H1 (cell line): ENCODE results near the gene NFKBIZ. TPM values are rescaled to one million over a fixed set of nuclear protein-coding genes. Genes with fewer than 3 reads are reported as not detected.
A peak's percentile ranks its signal among the peaks of the same experiment; 100 is the strongest.

Source experiments
- CTCF ChIA-PET: fragments of 300-600 bp; sonication (Branson Sonifier 250); formaldehyde crosslinking; loops from one replicate; lab custom pipeline; 2021; ENCODE audit not compliant: partially characterized antibody; lab: Charles Lee
- POLR2A ChIA-PET: fragments of 300-600 bp; sonication (Branson Sonifier 250); formaldehyde crosslinking; loops from one replicate; lab custom pipeline; 2021; ENCODE audit warnings: inconsistent platforms; ENCODE audit not compliant: partially characterized antibody; lab: Charles Lee
- DNase-seq, 2 experiments: peaks; one replicate each; pipeline versions ENCODE4 v3.0.0 to v3.0.0-alpha.2; 2010 to 2022; ENCODE audit warnings: low spot score in 2 of 2, low read depth in 1 of 2, mixed read lengths in 1 of 2
- FAIRE-seq: peaks from 2 replicates; lab custom pipeline; 2011; peaks lifted over from hg19 to GRCh38; lab: Jason Lieb, UNC
- H2AFZ ChIP-seq: 2 replicates; pipeline ENCODE4 v1.8.1; 2012; ENCODE audit warnings: low read length, inconsistent platforms
- H2AK5ac ChIP-seq: 2 replicates; pipeline ENCODE4 v1.6.1; 2013; ENCODE audit warnings: low read depth, low read length
- H2BK120ac ChIP-seq: replicated peaks from 2 replicates; pipeline ENCODE3; 2013; ENCODE audit warnings: low read depth, low read length, inconsistent platforms
- H2BK12ac ChIP-seq: 2 replicates; pipeline ENCODE4 v1.6.1; 2013; ENCODE audit warnings: low read depth, low read length
- H2BK15ac ChIP-seq: 2 replicates; pipeline ENCODE4 v1.6.1; 2013; ENCODE audit warnings: low read length
- H2BK20ac ChIP-seq: 2 replicates; pipeline ENCODE4 v1.6.1; 2013; ENCODE audit warnings: low read length
- H2BK5ac ChIP-seq: 2 replicates; pipeline ENCODE4 v1.6.1; 2013; ENCODE audit warnings: low read depth, low read length
- H3K14ac ChIP-seq: 2 replicates; pipeline ENCODE4 v1.6.1; 2013; ENCODE audit warnings: inconsistent platforms; ENCODE audit not compliant: insufficient read length
- H3K18ac ChIP-seq: 2 replicates; pipeline ENCODE4 v1.6.1; 2013; ENCODE audit warnings: low read length; ENCODE audit errors: extremely low read depth
- H3K23ac ChIP-seq: 2 replicates; pipeline ENCODE4 v1.6.1; 2013; ENCODE audit warnings: inconsistent platforms; ENCODE audit not compliant: insufficient read length
- H3K23me2 ChIP-seq: 2 replicates; pipeline ENCODE4 v1.6.1; 2013; ENCODE audit warnings: low read depth, low read length
- H3K27ac ChIP-seq: 2 replicates; pipeline ENCODE4 v1.6.1; 2011; ENCODE audit warnings: low read depth, low read length, inconsistent platforms
- H3K27me3 ChIP-seq, 4 experiments: replicated peaks in 1 of 4; 1 replicate in 1 of 4; 2 replicates in 3 of 4; pipeline versions ENCODE4 v1.6.1 to v1.8.1; 2011 to 2013; ENCODE audit warnings: low read length in 3 of 4, mild to moderate bottlenecking in 3 of 4, inconsistent platforms in 2 of 4, mixed read lengths in 2 of 4, moderate library complexity in 1 of 4; ENCODE audit not compliant: control insufficient read depth in 3 of 4, insufficient read depth in 3 of 4; ENCODE audit errors: extremely low read depth in 1 of 4
- H3K36me3 ChIP-seq, 4 experiments: 2 replicates each; pipeline versions ENCODE4 v1.6.1 to v1.8.1; 2011 to 2013; ENCODE audit warnings: mild to moderate bottlenecking in 4 of 4, low read length in 3 of 4, moderate library complexity in 2 of 4, control low read depth in 1 of 4, inconsistent platforms in 1 of 4; ENCODE audit not compliant: insufficient read depth in 4 of 4, control insufficient read depth in 2 of 4
- H3K4ac ChIP-seq: replicated peaks from 2 replicates; pipeline ENCODE3; 2013; ENCODE audit warnings: low read length, low read depth, mixed read lengths, inconsistent platforms; ENCODE audit not compliant: insufficient read length
- H3K4me1 ChIP-seq, 4 experiments: replicated peaks in 1 of 4; 1 replicate in 1 of 4; 2 replicates in 3 of 4; pipeline versions ENCODE4 v1.6.1 to v1.8.1; 2011 to 2013; ENCODE audit warnings: low read length in 3 of 4, inconsistent platforms in 2 of 4, mixed read lengths in 1 of 4; ENCODE audit not compliant: insufficient read depth in 4 of 4, control insufficient read depth in 3 of 4
- H3K4me2 ChIP-seq, 2 experiments: 2 replicates each; pipeline versions ENCODE4 v1.6.1 to v1.8.1; 2011 to 2013; ENCODE audit warnings: low read depth in 2 of 2, low read length in 2 of 2, control low read depth in 1 of 2, inconsistent platforms in 1 of 2, mild to moderate bottlenecking in 1 of 2; ENCODE audit not compliant: insufficient read depth in 1 of 2
- H3K4me3 ChIP-seq, 4 experiments: fragments of 200-600, 300-600 bp in 1 of 4; sonication (generic), shearing (Covaris generic), sonication (Bioruptor Twin) in 1 of 4; 2 replicates each; pipeline versions ENCODE4 v1.5.1 to v1.8.1; 2011 to 2016; ENCODE audit warnings: low read length in 4 of 4, low read depth in 3 of 4, control low read depth in 2 of 4, inconsistent platforms in 2 of 4, mild to moderate bottlenecking in 2 of 4, mixed read lengths in 1 of 4, moderate library complexity in 1 of 4; ENCODE audit not compliant: insufficient read depth in 2 of 4; ENCODE audit errors: extremely low read depth in 1 of 4
- H3K56ac ChIP-seq: replicated peaks from 2 replicates; pipeline ENCODE3; 2013; ENCODE audit warnings: low read depth, mild to moderate bottlenecking, mixed read lengths, low read length, inconsistent platforms; ENCODE audit not compliant: insufficient read length
- H3K79me1 ChIP-seq: 2 replicates; pipeline ENCODE4 v1.6.1; 2013; ENCODE audit warnings: low read depth, low read length, control low read depth
- H3K79me2 ChIP-seq, 2 experiments: 2 replicates each; pipeline versions ENCODE4 v1.6.1 to v1.8.1; 2012 to 2013; ENCODE audit warnings: low read length in 2 of 2, mild to moderate bottlenecking in 2 of 2, inconsistent platforms in 1 of 2; ENCODE audit not compliant: insufficient read depth in 2 of 2, control insufficient read depth in 1 of 2
- H3K9ac ChIP-seq, 4 experiments: replicated peaks in 1 of 4; 1 replicate in 1 of 4; 2 replicates in 3 of 4; pipeline versions ENCODE4 v1.6.1 to v1.8.1; 2011 to 2013; ENCODE audit warnings: low read depth in 3 of 4, low read length in 3 of 4, control low read depth in 2 of 4, mild to moderate bottlenecking in 2 of 4, moderate library complexity in 2 of 4, inconsistent platforms in 1 of 4; ENCODE audit errors: extremely low read depth in 1 of 4
- H3K9me3 ChIP-seq, 2 experiments: 2 replicates each; pipeline versions ENCODE4 v1.6.1 to v1.8.1; 2012 to 2013; ENCODE audit warnings: mild to moderate bottlenecking in 2 of 2, moderate library complexity in 2 of 2, control low read depth in 1 of 2, inconsistent platforms in 1 of 2, low read depth in 1 of 2, low read length in 1 of 2, mixed read lengths in 1 of 2; ENCODE audit not compliant: insufficient read depth in 2 of 2
- H4K20me1 ChIP-seq, 2 experiments: replicated peaks in 1 of 2; 2 replicates each; pipeline versions ENCODE3 to v1.8.1; 2011 to 2013; ENCODE audit warnings: inconsistent platforms in 2 of 2, low read length in 2 of 2, mild to moderate bottlenecking in 1 of 2; ENCODE audit not compliant: insufficient read depth in 2 of 2, control insufficient read depth in 1 of 2
- H4K5ac ChIP-seq: 2 replicates; pipeline ENCODE4 v1.6.1; 2013; ENCODE audit warnings: low read length, low read depth, mixed read lengths, inconsistent platforms; ENCODE audit not compliant: insufficient read length
- H4K8ac ChIP-seq: 2 replicates; pipeline ENCODE4 v1.8.0; 2013; ENCODE audit warnings: mild to moderate bottlenecking, moderate library complexity, low read length, inconsistent platforms; ENCODE audit not compliant: insufficient read depth; ENCODE audit errors: extremely low read depth
- H4K91ac ChIP-seq: replicated peaks from 2 replicates; pipeline ENCODE3; 2013; ENCODE audit warnings: low read length, mixed read lengths, inconsistent platforms; ENCODE audit not compliant: insufficient read length
- BACH1 ChIP-seq: IDR thresholded peaks from 2 replicates; pipeline ENCODE4 v1.6.1; 2012; ENCODE audit warnings: low read length, improper control_type of control experiment
- BRCA1 ChIP-seq: IDR thresholded peaks from 2 replicates; pipeline ENCODE4 v1.6.1; 2012; ENCODE audit warnings: low read depth, low read length, improper control_type of control experiment
- CEBPB ChIP-seq: IDR thresholded peaks from 2 replicates; pipeline ENCODE4 v1.6.1; 2012; ENCODE audit warnings: low read depth, low read length
- CHD2 ChIP-seq: IDR thresholded peaks from 2 replicates; pipeline ENCODE4 v1.6.1; 2012; ENCODE audit warnings: low read length, improper control_type of control experiment
- EP300 ChIP-seq, 2 experiments: IDR thresholded peaks; 1 replicate in 1 of 2; 2 replicates in 1 of 2; pipeline ENCODE4 v1.6.1; 2011 to 2012; ENCODE audit warnings: low read depth in 2 of 2, low read length in 2 of 2, mild to moderate bottlenecking in 2 of 2, borderline replicate concordance in 1 of 2, inconsistent platforms in 1 of 2, moderate library complexity in 1 of 2
- EZH2 ChIP-seq: fragments of 200-600 bp; sonication (generic); IDR thresholded peaks from 2 replicates; pipeline ENCODE4 v1.7.1; 2012; ENCODE audit warnings: low read depth, mild to moderate bottlenecking, moderate library complexity, low read length, inconsistent platforms; ENCODE audit not compliant: severe bottlenecking
- HDAC2 ChIP-seq, 2 experiments: fragments of 300-600 bp in 1 of 2; sonication (generic) in 1 of 2; IDR thresholded peaks; 2 replicates each; pipeline ENCODE4 v1.6.1; 2011 to 2012; ENCODE audit warnings: low read depth in 2 of 2, low read length in 2 of 2, mild to moderate bottlenecking in 2 of 2, moderate library complexity in 2 of 2, borderline replicate concordance in 1 of 2, inconsistent platforms in 1 of 2
- HDAC6 ChIP-seq: IDR thresholded peaks from one replicate; pipeline ENCODE4 v1.7.1; 2012; ENCODE audit warnings: low read depth, mild to moderate bottlenecking, inconsistent platforms, low read length, moderate library complexity
- KDM5A ChIP-seq: fragments of 200-600 bp; IDR thresholded peaks from 2 replicates; pipeline ENCODE4 v1.7.1; 2012; ENCODE audit warnings: mild to moderate bottlenecking, low read length, inconsistent platforms, mixed read lengths
- RAD21 ChIP-seq, 2 experiments: IDR thresholded peaks in 1 of 2; conservative IDR thresholded peaks in 1 of 2; 2 replicates each; pipeline ENCODE4 v1.6.1; 2011; ENCODE audit warnings: low read depth in 2 of 2, low read length in 2 of 2, improper control_type of control experiment in 1 of 2, inconsistent platforms in 1 of 2, mild to moderate bottlenecking in 1 of 2, moderate library complexity in 1 of 2
- SP2 ChIP-seq: IDR thresholded peaks from 2 replicates; pipeline ENCODE4 v1.6.1; 2012; ENCODE audit warnings: mild to moderate bottlenecking, low read length, inconsistent platforms
- SUZ12 ChIP-seq: fragments of 200-600 bp; sonication (generic); IDR thresholded peaks from 2 replicates; pipeline ENCODE4 v1.6.1; 2012; ENCODE audit warnings: mild to moderate bottlenecking, inconsistent platforms, low read length, moderate library complexity, mixed read lengths
- TEAD4 ChIP-seq: IDR thresholded peaks from 2 replicates; pipeline ENCODE4 v1.6.1; 2012; ENCODE audit warnings: low read depth, low read length, inconsistent platforms, mixed read lengths
- WGBS, 2 experiments: shearing (Covaris generic) in 1 of 2; methylation state at CpG; one replicate each; pipeline versions ENCODE4 v1.1.6 to v1.1.7; 2013 to 2015; ENCODE audit warnings: low lambda C conversion rate in 2 of 2, mixed read lengths in 2 of 2, inconsistent platforms in 1 of 2, low coverage in 1 of 2, missing lambda C conversion rate in 1 of 2; ENCODE audit not compliant: insufficient replicate concordance in 2 of 2, insufficient coverage in 1 of 2, insufficient read length in 1 of 2; ENCODE audit errors: extremely low coverage in 1 of 2, missing lambda C conversion rate in 1 of 2; 5-methylcytosine and 5-hydroxymethylcytosine counted together
- polyA plus RNA-seq, 7 experiments: library from polyadenylated mRNA; depleted of rRNA in 3 of 7; stranded (reverse) in 5 of 7; unstranded in 2 of 7; fragments of >200 nt in 5 of 7; fragments of 200-250 nt in 2 of 7; gene quantifications; 1 replicate in 5 of 7; 2 replicates in 1 of 7; 4 replicates in 1 of 7; pipeline versions ENCODE4 v1.2.1 to v1.2.3, GENCODE V29; 2011 to 2013; ENCODE audit warnings: missing spikeins in 2 of 7, mixed read lengths in 2 of 7
- total RNA-seq: library from RNA; stranded (reverse); fragmentation: NEBNext Ultra II Directional; extraction: Animal tissue kit (Norgen Biotek cat#: 25700); gene quantifications from 2 replicates; pipeline ENCODE4 v1.2.1, GENCODE V29; 2021

NFKBIZ gene
- total and polyA plus RNA-seq, 2 of the 8 experiments (the other 6 are each of a cell fraction or from before 2014, with no cell fraction given): 7.2 to 24.5 TPM

DNA sequence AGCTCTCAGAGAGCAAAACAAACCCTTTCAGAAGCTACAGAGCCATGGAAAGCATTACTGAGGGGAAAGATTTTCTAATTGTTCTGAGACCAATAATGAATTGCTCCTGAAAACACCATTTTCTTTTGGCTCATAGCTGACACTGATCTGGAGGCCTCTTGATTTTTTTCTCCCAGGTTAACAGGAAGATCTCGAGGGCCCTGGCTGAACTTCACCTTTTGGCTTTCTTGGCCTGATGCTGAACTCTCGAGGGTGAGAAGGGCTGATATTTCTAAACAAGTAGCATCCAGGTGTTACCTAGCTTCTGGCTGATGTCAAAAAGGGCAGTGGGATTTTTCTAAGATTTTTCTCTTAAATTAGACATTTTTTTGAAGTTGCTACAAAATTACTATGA is 19.9 kb upstream of the NFKBIZ start:
- H2BK5ac ChIP-seq: 0 out of 2 replicates have a peak overlapping the region, but pooled peaks have one; percentile 13
- no peak overlapping the region for H2BK15ac ChIP-seq
- no peak overlapping the region for H4K8ac ChIP-seq
- peak overlapping the region; percentile 47 to 89; a peak in 2 of 4 replicates for H3K4me2 ChIP-seq
- H4K5ac ChIP-seq: no peak overlapping the region
- H3K4me1 ChIP-seq: peaks cover 0 to 8% (median 4%) of the 10 kb centered on the region in 4 experiments; a peak in 5 of 7 replicates
- peak overlapping the region; percentile 90 for H4K91ac ChIP-seq
- H3K4me3 ChIP-seq: no peak overlapping the region
- WGBS, 2 experiments: 78% methylated on average over 2 of the region's 2 CpGs; no CpG with 5 or more reads in 1 of the 2 experiments
- no peaks in the 10 kb centered on the region; the same call in 1 of the 2 replicates for H3K79me1 ChIP-seq
- peaks cover 0 to 3% (median 0%) of the 10 kb centered on the region in 4 experiments; a peak in 1 of 8 replicates for H3K36me3 ChIP-seq
- no peak overlapping the region for H3K56ac ChIP-seq
- H2AFZ ChIP-seq: no peak overlapping the region; the same call in 1 of the 2 replicates
- H3K27ac ChIP-seq: no peak overlapping the region
- no peak overlapping the region for H3K4ac ChIP-seq
- no peaks in the 10 kb centered on the region for H3K79me2 ChIP-seq
- H3K23me2 ChIP-seq: no peaks in the 10 kb centered on the region
- H3K23ac ChIP-seq: no peak overlapping the region
- no peak overlapping the region for H3K14ac ChIP-seq
- H2BK120ac ChIP-seq: no peak overlapping the region
- ChIA-PET CTCF (interaction anchor here (0.7 to 1.9 kb wide), 9 partner anchors 8 to 677 kb away, joined by 3 to 8 read pairs (median 3); partner anchors contain the start of gene NFKBIZ), POLR2A (interaction anchor here (0.7 to 3.2 kb wide), 4 partner anchors 9 to 152 kb away, joined by 3 to 22 read pairs (median 10); partner anchors contain the start of gene NFKBIZ)
- no peak overlapping the region for H3K18ac ChIP-seq
- no peak for DNase-seq
- FAIRE-seq: no peak
- no peak overlapping the region for H2BK20ac ChIP-seq
- H2BK12ac ChIP-seq: peak overlapping the region; percentile 82; the same call in 1 of the 2 replicates
- H3K9me3 ChIP-seq: no peaks in the 10 kb centered on the region
- no peaks in the 10 kb centered on the region for H4K20me1 ChIP-seq
- no peak overlapping the region for H3K9ac ChIP-seq
- H2AK5ac ChIP-seq: no peak overlapping the region
- H3K27me3 ChIP-seq: no peaks in the 10 kb centered on the region
- TF ChIP-seq EP300 (IDR thresholded peaks at IDR 0.05; ENCODE audit: borderline replicate concordance in 1 of 2, low read depth in 2 of 2, low read length in 2 of 2) (no peak), CEBPB (no peak), SP2 (no peak), RAD21 (IDR thresholded peaks at IDR 0.05 in 1 of 2, conservative IDR thresholded peaks at IDR 0.05 in 1 of 2; ENCODE audit: low read depth in 2 of 2, low read length in 2 of 2) (no peak), HDAC6 (no peak), EZH2 (no peak), KDM5A (no peak), BACH1 (no peak), CHD2 (no peak), SUZ12 (no peak), HDAC2 (IDR thresholded peaks at IDR 0.05; ENCODE audit: borderline replicate concordance in 1 of 2, low read depth in 2 of 2, low read length in 2 of 2) (no peak), TEAD4 (no peak), BRCA1 (no peak)
